Activated naive CD8-positive, alpha-beta T cell (primary cell): ENCODE results near the gene TTYH2.

ENCODE experiments used
- H3K27ac Mint-ChIP-seq: one replicate; pipeline ENCODE4 v1.8.0; 2021; ENCODE audit warnings: mixed read lengths
- H3K27me3 Mint-ChIP-seq: one replicate; pipeline ENCODE4 v1.8.0; 2021; ENCODE audit warnings: mixed read lengths
- H3K36me3 Mint-ChIP-seq: one replicate; pipeline ENCODE4 v1.8.0; 2021; ENCODE audit warnings: mixed read lengths
- H3K4me1 Mint-ChIP-seq: one replicate; pipeline ENCODE4 v1.8.0; 2021; ENCODE audit warnings: low read depth, mixed read lengths
- H3K4me3 Mint-ChIP-seq: one replicate; pipeline ENCODE4 v1.8.0; 2021; ENCODE audit warnings: mild to moderate bottlenecking, mixed read lengths
- H3K9me3 Mint-ChIP-seq: one replicate; pipeline ENCODE4 v1.8.0; 2021; ENCODE audit warnings: low read depth, mixed read lengths

The TTYH2 gene

GRCh38 chr17:74202938-74203337 is 10.4 kb upstream of the TTYH2 start:
- Mint-ChIP-seq H3K36me3 (peaks cover 16% of the 10 kb centered on the region), H3K4me3 (peak overlapping the region; percentile 93), H3K27ac (no peak overlapping the region), H3K27me3 (peaks cover 3% of the 10 kb centered on the region), H3K4me1 (peaks cover 35% of the 10 kb centered on the region), H3K9me3 (no peaks in the 10 kb centered on the region)

DNA sequence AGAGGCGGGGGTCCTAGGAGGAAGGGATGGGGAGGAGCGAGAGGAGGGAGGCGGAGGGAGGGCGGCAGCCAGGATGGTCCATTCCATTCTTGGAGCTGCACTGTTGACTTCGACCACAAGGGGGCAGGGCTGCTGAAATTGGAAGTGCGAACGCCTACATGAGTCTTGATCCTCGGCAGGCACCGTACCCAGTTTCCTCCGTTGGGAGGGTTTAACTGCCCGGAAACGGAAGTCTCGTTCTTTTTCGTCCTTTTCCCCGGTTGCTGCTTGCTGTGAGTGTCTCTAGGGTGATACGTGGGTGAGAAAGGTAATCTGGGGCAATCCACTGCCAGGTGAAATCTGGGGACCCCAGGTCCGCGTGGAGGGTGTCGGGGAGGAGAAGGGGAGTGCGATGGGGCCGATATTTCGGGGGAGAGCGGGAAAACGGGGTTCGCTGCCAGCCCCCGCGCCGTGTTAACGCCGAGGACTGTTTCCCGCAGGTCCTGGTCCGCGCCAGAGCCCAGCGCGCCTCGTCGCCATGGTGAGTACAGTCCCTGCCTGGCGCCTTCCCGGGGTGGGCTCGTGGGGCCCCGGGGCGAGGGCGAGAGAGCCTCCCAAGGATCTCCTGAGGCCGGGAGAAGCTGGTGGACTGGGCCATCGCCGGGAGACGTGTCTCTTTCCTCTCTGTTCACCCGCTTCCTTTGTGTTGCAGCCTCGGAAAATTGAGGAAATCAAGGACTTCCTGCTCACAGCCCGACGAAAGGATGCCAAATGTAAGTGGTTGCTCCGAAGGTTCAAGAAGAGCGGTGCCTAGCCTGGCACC is 9.7 kb upstream of the TTYH2 start, which contains the start of gene RPL38:
TSS of gene RPL38 (plus strand) at position 240 of the 802 bp plus-strand sequence. CDS start at position 518, 278 bp downstream.
- peaks cover 3% of the 10 kb centered on the region for H3K27me3 Mint-ChIP-seq
- H3K4me3 Mint-ChIP-seq, result peak within 1 kb of the TSS; percentile 93
- peak within 1 kb of the TSS; percentile 97 for H3K27ac Mint-ChIP-seq
- peaks cover 37% of the 10 kb centered on the region for H3K4me1 Mint-ChIP-seq
- peaks cover 16% of the 10 kb centered on the region for H3K36me3 Mint-ChIP-seq
- no peaks in the 10 kb centered on the region for H3K9me3 Mint-ChIP-seq

GRCh38 chr17:74204474-74204873 is 8.9 kb upstream of the TTYH2 start:
- H3K27ac Mint-ChIP-seq, result peak overlapping the region; percentile 97
- H3K4me3 Mint-ChIP-seq, result peak overlapping the region; percentile 93
- peaks cover 3% of the 10 kb centered on the region for H3K27me3 Mint-ChIP-seq
- peaks cover 18% of the 10 kb centered on the region for H3K36me3 Mint-ChIP-seq
- no peaks in the 10 kb centered on the region for H3K9me3 Mint-ChIP-seq
- H3K4me1 Mint-ChIP-seq, result peaks cover 44% of the 10 kb centered on the region

DNA sequence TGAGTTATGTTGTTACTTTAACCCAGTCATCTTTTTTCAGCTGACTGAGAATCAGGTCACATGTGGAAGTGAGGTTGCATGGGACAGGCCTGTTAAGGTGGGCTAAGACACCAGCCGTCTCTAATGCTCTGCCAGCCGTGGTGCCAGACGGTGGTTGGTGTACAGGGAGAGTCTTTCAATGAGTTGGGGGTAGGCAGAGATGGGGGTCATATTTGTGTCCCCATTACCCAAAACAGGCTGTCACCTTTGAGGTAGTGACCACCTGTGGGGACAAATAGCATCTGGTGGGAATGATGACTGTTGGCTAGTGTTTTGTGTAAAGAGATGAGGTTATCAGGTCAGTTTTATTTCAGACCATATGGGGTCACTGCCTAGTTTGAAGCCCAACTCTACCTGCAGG is 8.1 kb upstream of the TTYH2 start:
- peak overlapping the region; percentile 97 for H3K27ac Mint-ChIP-seq
- no peaks in the 10 kb centered on the region for H3K9me3 Mint-ChIP-seq
- peaks cover 45% of the 10 kb centered on the region for H3K4me1 Mint-ChIP-seq
- H3K36me3 Mint-ChIP-seq, result peaks cover 21% of the 10 kb centered on the region
- H3K4me3 Mint-ChIP-seq, result peak overlapping the region; percentile 93
- H3K27me3 Mint-ChIP-seq, result no peaks in the 10 kb centered on the region

GRCh38 chr17:74206332-74206818 is 7.0 kb upstream of the TTYH2 start:
- Mint-ChIP-seq H3K27me3 (no peaks in the 10 kb centered on the region), H3K36me3 (peaks cover 23% of the 10 kb centered on the region), H3K4me1 (peaks cover 48% of the 10 kb centered on the region), H3K4me3 (peak overlapping the region; percentile 93), H3K9me3 (no peaks in the 10 kb centered on the region), H3K27ac (peak overlapping the region; percentile 97)

DNA sequence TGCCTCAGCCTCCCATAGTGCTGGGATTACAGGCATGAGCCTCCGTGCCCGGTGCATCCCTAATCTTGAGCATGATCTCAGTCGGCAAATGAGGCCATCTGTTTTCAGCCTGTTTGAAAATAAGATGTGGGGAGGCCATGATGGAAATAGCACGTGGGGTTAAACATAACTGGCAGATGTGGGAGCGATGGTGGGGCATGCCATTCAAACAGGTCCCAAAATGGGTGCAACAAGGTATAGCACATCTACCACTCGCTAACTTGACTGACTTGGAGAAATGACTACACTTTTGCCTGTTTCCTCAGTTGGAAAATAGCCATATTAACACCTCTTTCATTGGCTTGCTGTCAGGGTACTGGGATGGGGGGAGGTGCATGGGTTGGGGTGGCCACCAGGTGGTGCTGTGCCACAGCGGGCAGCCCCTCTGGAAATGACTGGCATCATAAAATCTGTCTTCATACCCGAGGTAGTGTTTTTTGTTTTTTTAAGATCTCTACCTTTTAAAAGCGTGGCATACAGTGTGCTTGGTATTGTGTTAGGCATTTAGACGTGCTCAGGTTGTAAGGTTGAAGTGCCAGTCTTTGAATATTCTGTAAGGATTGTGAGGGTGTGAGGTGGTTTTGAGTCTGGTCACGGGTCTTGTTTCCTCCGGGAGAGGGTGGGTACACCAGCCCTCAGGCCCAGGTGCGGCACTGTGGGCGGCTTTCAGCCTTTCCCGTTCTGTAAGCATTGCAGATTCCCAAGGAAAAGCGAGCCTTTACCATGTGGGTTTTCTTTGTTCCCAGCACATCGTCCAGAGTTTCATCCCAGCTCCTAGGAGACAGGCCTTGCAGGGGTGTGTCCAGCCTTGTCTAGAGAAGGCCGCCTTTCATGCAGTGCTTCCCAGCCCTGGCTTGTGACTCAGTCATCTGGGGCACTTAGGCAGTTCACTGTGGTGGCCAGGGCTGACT is 2.9 kb upstream of the TTYH2 start:
- Mint-ChIP-seq H3K27me3 (no peaks in the 10 kb centered on the region), H3K4me1 (peaks cover 56% of the 10 kb centered on the region), H3K4me3 (peak overlapping the region; percentile 71), H3K27ac (peak overlapping the region; percentile 92), H3K36me3 (peaks cover 13% of the 10 kb centered on the region), H3K9me3 (no peaks in the 10 kb centered on the region)

DNA sequence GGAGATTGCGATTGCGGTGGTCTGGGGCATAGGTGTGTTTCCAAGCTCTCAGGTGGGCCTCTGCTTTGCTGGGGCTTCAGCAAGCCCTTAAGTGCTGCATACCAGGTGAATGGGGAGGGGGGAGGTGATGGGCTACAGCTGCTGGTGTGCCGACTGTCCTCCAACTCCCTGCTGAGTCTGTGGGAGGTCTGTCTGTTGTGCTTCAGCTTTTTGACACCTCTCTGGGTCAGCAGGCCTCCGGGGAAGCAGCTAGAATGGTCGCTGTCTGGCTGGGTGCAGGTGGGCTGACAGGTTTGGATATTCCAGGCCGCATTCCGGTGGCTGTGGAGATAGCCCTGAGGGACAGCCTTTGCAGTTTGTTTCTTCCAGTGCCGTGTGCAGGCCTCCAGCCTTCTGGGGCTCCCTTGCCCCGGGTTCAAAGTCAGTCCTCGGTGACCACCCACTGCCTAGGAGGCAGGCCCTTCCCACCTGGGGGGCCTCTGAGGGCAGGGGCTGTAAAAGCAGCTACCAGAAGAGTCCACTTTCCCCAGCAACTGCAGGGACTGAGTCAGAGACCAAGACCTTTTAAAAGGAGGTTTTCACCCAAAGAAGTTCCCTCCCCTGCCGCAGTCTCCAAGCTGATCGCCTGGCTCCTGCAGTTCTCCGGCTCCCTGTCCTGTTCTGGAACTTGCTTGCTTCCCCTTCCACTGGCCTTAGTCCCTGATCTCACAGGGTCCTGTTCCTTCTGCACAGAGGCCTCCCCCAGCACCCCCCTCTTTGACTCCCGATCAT is 2.0 kb upstream of the TTYH2 start:
- peaks cover 12% of the 10 kb centered on the region for H3K36me3 Mint-ChIP-seq
- H3K27me3 Mint-ChIP-seq, result no peaks in the 10 kb centered on the region
- H3K27ac Mint-ChIP-seq, result peak overlapping the region; percentile 77
- no peaks in the 10 kb centered on the region for H3K9me3 Mint-ChIP-seq
- H3K4me1 Mint-ChIP-seq, result peaks cover 54% of the 10 kb centered on the region
- peak overlapping the region; percentile 86 for H3K4me3 Mint-ChIP-seq

DNA sequence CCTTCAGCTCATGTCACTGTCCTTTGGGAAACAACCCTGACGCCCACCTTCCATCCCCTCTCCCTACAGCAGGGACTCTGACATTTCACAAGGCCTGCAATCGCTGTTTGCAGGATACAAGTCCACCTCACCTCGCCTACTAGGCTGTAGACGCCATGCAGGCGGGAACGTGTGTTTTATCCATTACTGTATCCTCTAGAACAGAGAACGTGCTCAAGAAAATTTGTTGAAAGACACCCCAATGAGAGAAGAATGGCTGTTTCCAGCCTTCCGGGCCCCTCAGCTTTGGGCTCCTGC is 1.5 kb upstream of the TTYH2 start:
- no peaks in the 10 kb centered on the region for H3K9me3 Mint-ChIP-seq
- H3K27ac Mint-ChIP-seq, result peak overlapping the region; percentile 77
- H3K36me3 Mint-ChIP-seq, result peaks cover 10% of the 10 kb centered on the region

DNA sequence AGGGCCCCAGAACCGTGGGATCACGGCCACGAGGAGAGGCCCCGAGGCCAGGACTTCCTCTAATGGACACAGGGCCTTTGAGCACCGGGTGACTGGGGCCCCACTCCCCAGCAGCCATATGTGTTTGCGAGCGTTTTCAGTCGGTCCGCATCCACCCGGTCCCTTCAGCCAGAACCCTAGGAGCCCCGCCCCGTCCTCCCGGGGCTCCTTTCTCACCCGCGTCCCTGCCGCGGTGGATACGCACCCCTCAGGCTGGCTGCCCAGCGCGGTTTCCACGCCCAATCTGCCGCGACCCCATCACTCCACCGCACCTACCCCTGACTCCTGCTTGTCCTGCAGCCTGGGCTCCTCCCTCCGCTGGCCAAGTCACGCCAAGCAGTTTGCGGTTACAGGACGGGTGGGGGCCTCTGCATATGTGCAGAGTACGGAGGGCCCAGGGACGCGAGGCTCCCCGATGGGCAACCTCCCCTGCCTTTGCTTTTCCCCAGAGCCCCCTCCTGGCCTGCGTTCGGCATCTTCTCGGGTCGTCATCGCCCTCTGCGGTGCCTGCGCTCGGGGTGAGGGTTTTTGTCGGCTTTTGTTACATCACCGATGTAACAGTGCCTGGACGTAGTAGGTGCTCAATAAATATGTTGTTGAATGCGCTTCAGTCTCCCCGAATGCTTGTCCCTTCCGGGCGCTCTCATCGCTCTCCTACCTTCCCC is 1.0 kb upstream of the TTYH2 start:
- Mint-ChIP-seq H3K27ac (peak overlapping the region; percentile 77), H3K4me3 (peak overlapping the region; percentile 86), H3K36me3 (peaks cover 10% of the 10 kb centered on the region), H3K9me3 (no peaks in the 10 kb centered on the region), H3K27me3 (no peaks in the 10 kb centered on the region), H3K4me1 (peaks cover 49% of the 10 kb centered on the region)

More for the DNA sequence above, 1.5 kb upstream of the TTYH2 start:
- peak overlapping the region; percentile 86 for H3K4me3 Mint-ChIP-seq
- peaks cover 51% of the 10 kb centered on the region for H3K4me1 Mint-ChIP-seq
- no peaks in the 10 kb centered on the region for H3K27me3 Mint-ChIP-seq

- Mint-ChIP-seq H3K4me3 (peak overlapping the region; percentile 86), H3K27me3 (no peaks in the 10 kb centered on the region), H3K36me3 (peaks cover 10% of the 10 kb centered on the region), H3K9me3 (no peaks in the 10 kb centered on the region), H3K4me1 (peaks cover 42% of the 10 kb centered on the region), H3K27ac (no peak overlapping the region)
These were observed 555 bp downstream of the TTYH2 start for GRCh38 chr17:74213861-74214391.

DNA sequence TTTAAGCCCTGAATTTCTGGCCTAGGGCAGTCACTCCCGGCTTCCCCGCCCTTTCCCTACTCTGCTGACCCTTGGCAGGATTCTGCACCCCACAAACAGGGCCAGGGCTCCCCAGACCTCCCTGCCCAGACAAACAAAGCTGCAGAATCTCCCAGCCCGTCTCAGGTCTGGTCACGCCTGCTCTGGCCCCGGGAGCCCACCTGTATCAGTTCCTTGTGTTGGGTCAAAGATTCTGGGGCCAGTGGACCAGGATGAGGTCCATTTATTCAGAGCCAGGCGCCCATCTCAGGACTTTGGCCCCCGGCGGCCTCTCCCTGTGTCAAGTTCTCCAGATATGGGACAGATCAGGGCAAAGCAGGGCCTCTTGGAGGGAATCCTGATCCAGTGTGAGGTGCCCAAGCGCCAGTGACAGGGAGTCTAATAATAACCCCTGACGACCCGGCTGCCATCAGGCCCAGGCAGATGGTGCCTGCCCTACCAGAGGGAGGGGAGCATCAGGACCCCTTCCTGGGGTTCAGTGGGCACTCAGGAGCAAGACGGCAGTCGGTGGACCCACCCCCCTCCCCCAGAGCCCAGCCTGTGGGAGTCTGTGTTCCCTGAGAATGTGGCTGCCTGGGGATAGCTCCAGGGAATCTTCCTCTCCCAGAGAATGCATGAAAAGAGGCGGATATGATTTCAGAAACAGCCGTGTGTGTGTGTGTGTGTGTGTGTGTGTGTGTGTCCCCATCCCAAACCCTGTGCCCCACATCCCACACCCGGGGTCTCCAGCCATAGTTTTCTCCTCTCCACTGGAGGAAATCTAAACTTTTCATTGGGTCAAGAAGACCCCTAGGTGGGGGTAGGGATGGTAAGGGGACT is 1.3 kb downstream of the TTYH2 start:
- Mint-ChIP-seq H3K9me3 (no peaks in the 10 kb centered on the region), H3K27me3 (no peaks in the 10 kb centered on the region), H3K4me3 (peak overlapping the region; percentile 86), H3K36me3 (peaks cover 7% of the 10 kb centered on the region), H3K27ac (no peak overlapping the region), H3K4me1 (peaks cover 35% of the 10 kb centered on the region)

GRCh38 chr17:74215342-74215727 is 2.0 kb downstream of the TTYH2 start:
- peaks cover 5% of the 10 kb centered on the region for H3K36me3 Mint-ChIP-seq
- H3K4me3 Mint-ChIP-seq, result peak overlapping the region; percentile 42
- H3K27ac Mint-ChIP-seq, result no peak overlapping the region
- peaks cover 32% of the 10 kb centered on the region for H3K4me1 Mint-ChIP-seq
- H3K27me3 Mint-ChIP-seq, result no peaks in the 10 kb centered on the region
- no peaks in the 10 kb centered on the region for H3K9me3 Mint-ChIP-seq

- Mint-ChIP-seq H3K27me3 (no peaks in the 10 kb centered on the region), H3K4me3 (no peak overlapping the region), H3K36me3 (peaks cover 2% of the 10 kb centered on the region), H3K27ac (no peak overlapping the region), H3K4me1 (peaks cover 29% of the 10 kb centered on the region), H3K9me3 (no peaks in the 10 kb centered on the region)
These were observed 3.1 kb downstream of the TTYH2 start for GRCh38 chr17:74216505-74216904.
